CD4-positive, alpha-beta memory T cell (primary cell): Measurements from ENCODE around the gene ABTB2. TPM values are rescaled to one million over a fixed set of nuclear protein-coding genes. Genes with fewer than 3 reads are reported as not detected.

Source experiments
- CTCF ChIA-PET: fragments of 350-600 bp; sonication (Branson Sonifier 250); formaldehyde crosslinking; loops from one replicate; lab custom pipeline; 2021; ENCODE audit warnings: inconsistent platforms; ENCODE audit not compliant: partially characterized antibody; lab: Charles Lee
- POLR2A ChIA-PET: fragments of 350-600 bp; sonication (Branson Sonifier 250); formaldehyde crosslinking; loops from one replicate; lab custom pipeline; 2021; ENCODE audit not compliant: partially characterized antibody; lab: Charles Lee
- DNase-seq, 5 donors: peaks; one replicate each; pipeline versions ENCODE4 v3.0.0 to v3.0.0-alpha.2; 2020 to 2022; ENCODE audit warnings: mixed read lengths in 1 of 5
- H3K27ac ChIP-seq: one replicate; pipeline ENCODE4 v1.7.0; 2013; ENCODE audit warnings: low read depth, low read length
- H3K27me3 ChIP-seq: 2 replicates; pipeline ENCODE4 v1.7.0; 2013; ENCODE audit warnings: mild to moderate bottlenecking, low read length, moderate library complexity; ENCODE audit not compliant: insufficient read depth
- H3K36me3 ChIP-seq: 2 replicates; pipeline ENCODE4 v1.7.0; 2013; ENCODE audit warnings: mild to moderate bottlenecking, low read length, moderate library complexity; ENCODE audit not compliant: insufficient read depth
- H3K4me1 ChIP-seq: 2 replicates; pipeline ENCODE4 v1.7.0; 2013; ENCODE audit warnings: mild to moderate bottlenecking, low read length, moderate library complexity; ENCODE audit not compliant: insufficient read depth
- H3K4me3 ChIP-seq, 2 donors: one replicate each; pipeline ENCODE4 v1.7.0; 2013; ENCODE audit warnings: low read length in 2 of 2, mild to moderate bottlenecking in 1 of 2
- H3K9me3 ChIP-seq, 2 donors: one replicate each; pipeline ENCODE4 v1.7.0; 2013; ENCODE audit warnings: low read length in 2 of 2, control low read depth in 1 of 2; ENCODE audit not compliant: control insufficient read depth in 1 of 2
- H3K27ac Mint-ChIP-seq, 7 donors: one replicate each; pipeline ENCODE4 v1.8.0; 2020 to 2021; ENCODE audit warnings: mixed read lengths in 7 of 7, mild to moderate bottlenecking in 6 of 7, inconsistent platforms in 3 of 7, moderate library complexity in 3 of 7
- H3K27me3 Mint-ChIP-seq, 2 donors: one replicate each; pipeline ENCODE4 v1.8.0; 2020 to 2021; ENCODE audit warnings: mixed read lengths in 2 of 2
- H3K36me3 Mint-ChIP-seq, 2 donors: one replicate each; pipeline ENCODE4 v1.8.0; 2020 to 2021; ENCODE audit warnings: mixed read lengths in 2 of 2, inconsistent platforms in 1 of 2, mild to moderate bottlenecking in 1 of 2
- H3K4me1 Mint-ChIP-seq, 4 donors: one replicate each; pipeline ENCODE4 v1.8.0; 2020 to 2021; ENCODE audit warnings: mixed read lengths in 4 of 4, mild to moderate bottlenecking in 1 of 4
- H3K4me3 Mint-ChIP-seq, 8 donors: one replicate each; pipeline ENCODE4 v1.8.0; 2020 to 2021; ENCODE audit warnings: mixed read lengths in 8 of 8, mild to moderate bottlenecking in 7 of 8, moderate library complexity in 6 of 8, inconsistent platforms in 3 of 8
- H3K9me3 Mint-ChIP-seq, 8 donors: one replicate each; pipeline ENCODE4 v1.8.0; 2020 to 2021; ENCODE audit warnings: mixed read lengths in 8 of 8, mild to moderate bottlenecking in 5 of 8, inconsistent platforms in 3 of 8, moderate library complexity in 1 of 8
- intact Hi-C: fragments of 100-400 bp; cut with micrococcal nuclease; formaldehyde crosslinking; loops from one replicate; pipeline ENCODE4 v1.15.1; 2023
- polyA plus RNA-seq, 2 donors: library from polyadenylated mRNA; unstranded; fragments of 300-500 nt; fragmentation: Illumina TruSeq; gene quantifications; one replicate each; pipeline ENCODE4 v1.2.3, GENCODE V29; 2021
- total RNA-seq, 2 experiments: library from RNA; stranded (reverse); gene quantifications; one replicate each; pipeline ENCODE4 v1.2.3, GENCODE V29; 2021

Gene ABTB2
- total and polyA plus RNA-seq, 4 experiments from 2014 or later, result 0.35 to 0.39 TPM; not detected in 2

GRCh38 chr11:34266090-34266912 is 91.5 kb downstream of the ABTB2 start:
- H3K27me3 Mint-ChIP-seq, result peaks cover 1 to 4% of the 10 kb centered on the region in 2 donors
- DNase-seq, result no peak
- Histone ChIP-seq H3K4me1 (no peaks in the 10 kb centered on the region), H3K4me3 (no peak overlapping the region), H3K36me3 (no peaks in the 10 kb centered on the region), H3K9me3 (no peaks in the 10 kb centered on the region), H3K27me3 (no peaks in the 10 kb centered on the region), H3K27ac (no peak overlapping the region)
- H3K36me3 Mint-ChIP-seq, result no peaks in the 10 kb centered on the region
- H3K27ac Mint-ChIP-seq, result peak overlapping the region in 1 of 7 donors; percentile 21
- H3K4me1 Mint-ChIP-seq, result peaks cover 0 to 5% (median 3%) of the 10 kb centered on the region in 4 donors
- ChIA-PET POLR2A (no interaction called here), CTCF (interaction anchor here (0.7 kb wide), 1 partner anchor 1151 kb away, joined by 4 read pairs; no protein-coding TSS in a partner anchor)
- intact Hi-C loops, result no loop called here
- no peak overlapping the region for H3K4me3 Mint-ChIP-seq
- H3K9me3 Mint-ChIP-seq, result no peaks in the 10 kb centered on the region

- no peak for DNase-seq
- no peaks in the 10 kb centered on the region for H3K36me3 Mint-ChIP-seq
- Histone ChIP-seq H3K36me3 (no peaks in the 10 kb centered on the region), H3K4me1 (no peaks in the 10 kb centered on the region), H3K27ac (no peak overlapping the region), H3K9me3 (no peaks in the 10 kb centered on the region), H3K27me3 (no peaks in the 10 kb centered on the region), H3K4me3 (no peak overlapping the region)
- ChIA-PET POLR2A (no interaction called here), CTCF (interaction anchor here (0.6 to 0.8 kb wide), 3 partner anchors 11 to 276 kb away, joined by 3 read pairs; no protein-coding TSS in a partner anchor)
- H3K4me1 Mint-ChIP-seq, result peaks cover 0 to 5% (median 3%) of the 10 kb centered on the region in 4 donors
- H3K4me3 Mint-ChIP-seq, result no peak overlapping the region
- no peak overlapping the region for H3K27ac Mint-ChIP-seq
- intact Hi-C loops, result no loop called here
- no peaks in the 10 kb centered on the region for H3K9me3 Mint-ChIP-seq
- H3K27me3 Mint-ChIP-seq, result peaks cover 1 to 4% of the 10 kb centered on the region in 2 donors
Measured at GRCh38 chr11:34264303-34265110, 93.3 kb downstream of the ABTB2 start.

- DNase-seq, result no peak
- Mint-ChIP-seq H3K27ac (no peak overlapping the region), H3K36me3 (no peaks in the 10 kb centered on the region), H3K27me3 (peaks cover 5 to 9% of the 10 kb centered on the region in 2 donors), H3K4me1 (peaks cover 0 to 5% (median 3%) of the 10 kb centered on the region in 4 donors), H3K9me3 (no peaks in the 10 kb centered on the region), H3K4me3 (no peak overlapping the region)
- no peak overlapping the region for H3K4me3 ChIP-seq
- CTCF ChIA-PET, result no interaction called here
- no peaks in the 10 kb centered on the region for H3K36me3 ChIP-seq
- intact Hi-C loops, result no loop called here
- POLR2A ChIA-PET, result no interaction called here
- no peaks in the 10 kb centered on the region for H3K27me3 ChIP-seq
- no peak overlapping the region for H3K27ac ChIP-seq
- no peaks in the 10 kb centered on the region for H3K9me3 ChIP-seq
- no peaks in the 10 kb centered on the region for H3K4me1 ChIP-seq
Measured at GRCh38 chr11:34263441-34264091, 94.2 kb downstream of the ABTB2 start.

GRCh38 chr11:34262531-34263081 is 95.2 kb downstream of the ABTB2 start:
- H3K27me3 ChIP-seq, result no peaks in the 10 kb centered on the region
- peaks cover 8 to 16% of the 10 kb centered on the region in 2 donors for H3K27me3 Mint-ChIP-seq
- no peaks in the 10 kb centered on the region for H3K4me1 ChIP-seq
- ChIA-PET CTCF (no interaction called here), POLR2A (no interaction called here)
- H3K9me3 Mint-ChIP-seq, result no peaks in the 10 kb centered on the region
- intact Hi-C loops, result no loop called here
- no peak for DNase-seq
- no peak overlapping the region for H3K27ac Mint-ChIP-seq
- H3K36me3 ChIP-seq, result no peaks in the 10 kb centered on the region
- no peaks in the 10 kb centered on the region for H3K36me3 Mint-ChIP-seq
- H3K4me1 Mint-ChIP-seq, result peaks cover 0 to 5% (median 3%) of the 10 kb centered on the region in 4 donors
- no peak overlapping the region for H3K27ac ChIP-seq
- peak overlapping the region in 1 of 8 donors; percentile 46 for H3K4me3 Mint-ChIP-seq
- no peaks in the 10 kb centered on the region for H3K9me3 ChIP-seq
- no peak overlapping the region for H3K4me3 ChIP-seq

- H3K36me3 Mint-ChIP-seq, result no peaks in the 10 kb centered on the region
- Histone ChIP-seq H3K27me3 (no peaks in the 10 kb centered on the region), H3K36me3 (no peaks in the 10 kb centered on the region), H3K27ac (no peak overlapping the region), H3K4me3 (no peak overlapping the region), H3K9me3 (no peaks in the 10 kb centered on the region), H3K4me1 (no peaks in the 10 kb centered on the region)
- no peaks in the 10 kb centered on the region for H3K9me3 Mint-ChIP-seq
- H3K27me3 Mint-ChIP-seq, result peaks cover 8 to 18% of the 10 kb centered on the region in 2 donors
- CTCF ChIA-PET, result interaction anchor here (0.8 kb wide), 1 partner anchor 87 kb away, joined by 4 read pairs; no protein-coding TSS in a partner anchor
- POLR2A ChIA-PET, result no interaction called here
- intact Hi-C loops, result no loop called here
- peaks cover 0 to 5% (median 3%) of the 10 kb centered on the region in 4 donors for H3K4me1 Mint-ChIP-seq
- DNase-seq, result no peak
- H3K27ac Mint-ChIP-seq, result no peak overlapping the region
- H3K4me3 Mint-ChIP-seq, result no peak overlapping the region
Measured at GRCh38 chr11:34261820-34262219, 96.0 kb downstream of the ABTB2 start.

- Mint-ChIP-seq H3K4me1 (peaks cover 0 to under 1% (median 0%) of the 10 kb centered on the region in 4 donors), H3K27ac (no peak overlapping the region), H3K4me3 (no peak overlapping the region), H3K9me3 (no peaks in the 10 kb centered on the region), H3K27me3 (peaks cover 8 to 16% of the 10 kb centered on the region in 2 donors), H3K36me3 (no peaks in the 10 kb centered on the region)
- ChIA-PET CTCF (interaction anchor here (0.8 to 1.4 kb wide), 2 partner anchors 10 to 87 kb away, joined by 3 to 4 read pairs; no protein-coding TSS in a partner anchor), POLR2A (no interaction called here)
- H3K4me3 ChIP-seq, result no peak overlapping the region
- H3K36me3 ChIP-seq, result no peaks in the 10 kb centered on the region
- H3K27me3 ChIP-seq, result no peaks in the 10 kb centered on the region
- intact Hi-C loops, result no loop called here
- H3K27ac ChIP-seq, result no peak overlapping the region
- no peak for DNase-seq
- no peaks in the 10 kb centered on the region for H3K9me3 ChIP-seq
- H3K4me1 ChIP-seq, result no peaks in the 10 kb centered on the region
Measured at GRCh38 chr11:34261095-34261494, 96.7 kb downstream of the ABTB2 start.
